ENCODE data around the gene GFI1.
A peak's percentile ranks its signal among the peaks of the same experiment; 100 is the strongest.
"Not testable (repeated sequence)": the region's sequence is repeated elsewhere in the genome, so short reads cannot be mapped to it uniquely, and the experiment has no call there.

The GFI1 gene

DNA sequence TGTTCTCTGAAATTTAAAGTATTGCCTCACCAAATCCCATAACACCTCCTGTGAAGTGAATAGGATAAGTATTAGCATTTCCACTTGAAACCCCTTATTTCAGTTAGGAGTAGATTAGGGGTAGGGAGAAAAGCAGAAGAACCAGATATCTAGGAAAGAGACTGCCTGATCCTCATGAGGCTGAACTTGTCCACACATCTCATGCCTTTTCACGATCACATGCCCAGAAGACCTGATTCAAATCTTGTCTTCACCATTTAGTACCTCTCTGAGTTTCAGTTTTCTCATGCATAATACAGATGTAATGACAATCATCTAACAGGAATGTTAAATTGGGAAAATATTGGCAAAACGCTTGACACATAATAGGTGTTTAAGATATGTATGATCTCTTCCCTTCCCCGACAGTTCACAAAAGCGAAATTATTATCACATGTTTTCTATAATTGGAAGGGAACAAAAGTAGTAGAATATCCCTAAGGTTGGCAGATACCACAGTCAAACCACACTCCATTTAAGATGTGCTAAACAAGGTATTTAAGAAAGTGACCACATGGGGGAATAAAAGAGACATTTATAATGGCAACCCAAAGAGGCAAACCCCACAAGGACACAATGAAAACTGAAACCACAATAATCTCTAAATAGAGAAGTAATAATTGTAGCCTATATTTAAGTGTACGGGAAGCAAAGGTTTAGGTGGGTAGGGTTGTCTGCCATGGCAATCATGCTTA, 25.2 kb downstream of the GFI1 start:
- DNase-seq: peak; percentile 82

DNA sequence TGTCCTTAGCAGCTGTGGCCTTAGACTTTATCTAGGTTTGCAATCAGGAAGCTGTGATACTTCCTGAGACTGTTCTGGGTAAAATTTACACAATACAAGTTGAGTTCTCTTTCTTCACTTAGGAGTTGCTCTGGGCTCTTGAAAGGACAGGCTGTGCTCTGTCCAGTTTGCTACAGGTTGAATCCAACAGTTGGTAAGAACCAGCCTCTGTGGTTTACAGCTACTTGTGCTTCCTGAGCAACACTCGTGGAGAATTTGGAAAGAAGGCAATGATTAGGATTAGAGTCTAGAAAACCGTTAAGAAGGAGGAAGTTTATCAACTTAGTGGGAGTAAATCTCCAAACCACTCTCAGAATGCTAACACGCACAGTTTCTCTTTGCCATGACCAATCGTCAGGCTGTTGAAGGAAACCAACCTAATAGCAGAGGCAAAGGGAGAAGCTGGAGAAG, 26.8 kb downstream of the GFI1 start:
- DNase-seq: peak; percentile 100

DNA sequence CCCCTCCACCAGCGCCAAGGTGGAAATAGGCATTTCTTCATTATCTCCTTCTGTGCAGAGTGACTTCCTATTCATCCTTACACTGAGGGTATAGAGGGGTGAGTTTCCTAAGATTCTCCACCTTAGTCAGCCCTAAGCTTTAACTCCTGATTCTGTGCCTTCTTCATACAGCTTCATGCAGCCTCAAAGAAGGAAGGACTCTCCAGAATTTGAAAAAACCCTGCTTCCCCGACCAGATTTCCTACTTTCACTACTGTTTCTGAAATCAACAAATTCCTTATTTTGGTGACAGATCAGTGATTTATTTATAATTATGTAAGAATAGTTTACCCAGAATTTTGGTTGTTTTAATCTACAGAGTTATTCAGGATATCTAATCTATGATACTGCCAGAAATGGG, 28.6 kb downstream of the GFI1 start:
- DNase-seq: no peak

- no peak for DNase-seq
These were observed 38.7 kb downstream of the GFI1 start for GRCh38 chr1:92447976-92448375.

- no peak for DNase-seq
These were observed 39.6 kb downstream of the GFI1 start for GRCh38 chr1:92447033-92447681.

DNA sequence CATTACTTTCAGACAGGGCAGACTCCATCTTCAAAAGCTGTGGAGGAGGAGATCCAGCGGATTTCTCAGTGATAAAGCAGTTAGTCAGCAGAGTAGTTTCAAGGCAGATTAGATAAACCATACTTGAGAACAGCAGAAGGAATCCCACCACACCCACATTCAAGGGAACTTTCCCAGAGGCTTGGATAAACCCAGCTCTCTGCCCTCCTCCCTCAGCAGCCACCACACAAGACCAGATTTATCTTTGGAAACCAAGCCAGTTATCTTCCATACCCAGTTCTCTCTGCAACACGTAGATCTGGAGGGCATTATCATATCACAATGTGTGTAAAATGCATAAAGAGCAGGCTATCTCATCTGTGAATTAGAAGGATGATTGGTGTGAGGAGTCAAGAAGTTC, 40.2 kb downstream of the GFI1 start:
- no peak for DNase-seq

DNA sequence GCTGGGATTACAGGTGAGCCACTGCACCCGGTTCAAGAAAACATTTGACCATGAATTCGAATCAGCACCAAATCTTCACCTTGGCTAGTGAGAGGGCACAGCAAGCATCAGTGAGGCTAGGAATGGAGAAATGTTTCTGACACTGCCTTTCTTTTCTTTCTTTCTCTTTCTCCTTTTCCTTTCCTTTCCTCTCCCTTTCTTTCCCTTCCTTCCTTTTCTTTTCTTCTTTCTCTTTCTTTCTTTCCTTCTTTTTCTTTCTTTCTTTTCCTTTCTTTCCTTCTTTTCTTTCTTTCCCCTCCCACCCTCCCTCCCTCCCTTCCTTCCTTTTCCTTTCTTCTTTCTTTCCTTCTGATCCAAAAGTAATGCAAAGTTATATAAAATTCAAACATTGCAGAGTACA, 40.9 kb downstream of the GFI1 start:
- DNase-seq: no peak

- no peak for DNase-seq
These were observed 42.4 kb downstream of the GFI1 start for GRCh38 chr1:92444351-92444750.

DNA sequence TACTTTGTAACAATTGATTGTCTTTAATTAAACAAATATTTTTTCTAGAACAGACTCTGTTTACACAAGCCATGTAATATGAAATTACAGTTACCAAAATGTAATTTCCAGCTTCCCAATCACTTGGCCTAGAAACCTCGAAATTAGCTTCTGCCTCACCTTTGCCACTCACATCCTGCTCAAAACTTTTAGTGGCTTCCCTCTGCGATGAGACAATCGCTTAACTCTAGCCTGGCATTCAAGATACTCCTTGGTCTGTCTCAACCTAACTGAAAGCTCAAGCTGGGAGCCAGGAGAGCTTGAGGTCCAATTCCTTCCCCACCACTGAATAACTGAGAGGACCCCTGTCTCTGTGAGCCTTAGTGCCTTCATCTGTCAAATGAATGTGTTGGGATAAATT, 42.8 kb downstream of the GFI1 start:
- no peak for DNase-seq

DNA sequence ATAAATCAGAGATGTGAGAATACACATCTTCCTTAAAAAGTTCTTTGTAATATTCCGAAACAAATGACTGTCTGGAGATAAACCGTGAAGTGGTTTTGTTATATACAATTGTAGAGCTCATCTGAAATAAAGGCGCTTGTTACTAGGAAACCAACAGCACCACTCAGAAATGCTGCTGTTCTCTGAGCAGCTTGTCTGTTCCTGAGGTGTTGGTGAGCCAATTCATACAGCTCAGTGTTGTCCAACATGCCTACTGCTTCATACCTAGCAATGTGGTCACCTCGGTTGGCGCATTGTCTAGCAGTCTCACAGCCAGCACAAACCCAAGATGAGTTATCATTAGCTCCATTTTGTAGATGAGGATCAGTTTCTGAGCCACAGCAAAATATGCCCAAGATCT, 44.4 kb downstream of the GFI1 start:
- DNase-seq: no peak

DNA sequence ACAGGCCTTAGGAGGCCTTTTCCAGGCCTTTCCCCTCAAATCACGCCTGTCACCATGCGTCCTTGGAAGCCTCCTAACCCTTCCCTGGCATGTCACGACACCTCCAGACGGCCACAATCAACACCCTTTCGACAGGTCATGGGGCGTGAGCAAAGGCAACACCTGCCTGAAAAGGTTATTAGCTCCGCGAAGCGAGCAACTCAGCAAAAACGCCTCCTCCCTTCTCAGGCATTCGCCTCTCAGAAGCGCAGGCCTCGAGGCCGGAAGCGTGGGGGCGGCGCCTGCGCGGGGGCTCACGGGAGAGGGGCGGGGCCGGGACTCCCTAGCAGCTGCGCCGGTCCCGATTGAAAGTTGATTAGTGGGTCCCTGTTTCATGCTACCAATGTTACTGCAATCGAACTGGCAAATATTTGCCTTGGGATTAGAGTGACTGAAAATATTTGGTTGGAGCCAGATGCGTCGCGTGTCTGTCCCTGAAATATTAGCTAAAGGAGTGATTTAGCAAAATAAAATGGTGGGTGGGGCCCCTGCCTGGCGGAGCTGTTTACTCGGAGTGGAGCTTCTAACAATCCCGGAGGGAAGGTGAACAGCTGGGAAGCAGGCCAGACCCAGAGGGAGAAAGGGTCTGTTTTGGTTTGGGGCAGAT, 44.9 kb downstream of the GFI1 start:
- DNase-seq: no peak

GRCh38 chr1:92441316-92441696, 45.4 kb downstream of the GFI1 start:
- no peak for DNase-seq

- no peak for DNase-seq
These were observed 47.4 kb downstream of the GFI1 start for GRCh38 chr1:92439291-92439690.

- not testable (repeated sequence) for DNase-seq
These were observed 52.2 kb downstream of the GFI1 start for GRCh38 chr1:92434572-92434971.

DNA sequence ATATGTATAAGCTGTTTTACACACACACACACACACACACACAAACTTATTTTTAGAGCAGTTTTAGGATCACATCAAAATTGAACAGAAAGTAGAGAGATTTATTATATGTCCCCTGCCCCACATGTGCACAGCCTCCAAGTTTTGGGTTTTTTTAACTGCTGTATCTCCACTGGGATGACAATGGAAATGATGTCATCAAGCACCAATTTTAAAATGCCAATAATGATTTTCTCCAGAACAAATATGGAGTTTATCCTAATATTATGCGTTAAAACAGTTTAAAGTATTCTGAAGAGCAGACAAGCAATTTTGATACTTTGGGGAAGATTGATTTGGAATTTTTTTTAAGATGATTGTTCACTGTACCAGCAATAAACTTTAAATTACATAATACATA, 56.7 kb downstream of the GFI1 start:
- DNase-seq: no peak

GRCh38 chr1:92425617-92426016, 61.1 kb downstream of the GFI1 start:
- DNase-seq: no peak
